HepG2 (cell line): Measurements from ENCODE around the gene LDAF1. TPM values are rescaled to one million over a fixed set of nuclear protein-coding genes. Genes with fewer than 3 reads are reported as not detected.
A peak's percentile ranks its signal among the peaks of the same experiment; 100 is the strongest.
"Not testable (repeated sequence)": the region's sequence is repeated elsewhere in the genome, so short reads cannot be mapped to it uniquely, and the experiment has no call there.

ENCODE experiments used
- ATAC-seq: fragments of 200-7000 bp; cut with Tn5 transposase; 3 replicates; pipeline ENCODE4 v1.9.1; 2020; ENCODE audit warnings: mild to moderate bottlenecking, moderate library complexity
- BruUV-seq: library from RNA; stranded (reverse); fragments of 400-500 nt; replicated peaks from 2 replicates; lab custom pipeline; 2021; lab: Mats Ljungman, UMichigan
- CTCF ChIA-PET: fragments of 300-600 bp; formaldehyde crosslinking; extraction: SDS; loops from one replicate; lab custom pipeline; 2021; ENCODE audit warnings: low total read pairs, inconsistent platforms, low intra/inter-chr PET ratio; lab: Yijun Ruan, JAX
- POLR2A ChIA-PET: fragments of 350-600 bp; sonication (Branson Sonifier 250); formaldehyde crosslinking; loops from one replicate; lab custom pipeline; 2020; ENCODE audit warnings: antibody characterized with exemption, inconsistent platforms; lab: Yijun Ruan, JAX
- DNase-seq: peaks from one replicate; pipeline ENCODE4 v3.0.0-alpha.2; 2015; ENCODE audit warnings: low spot score
- FAIRE-seq: peaks from 3 replicates; lab custom pipeline; 2011; peaks lifted over from hg19 to GRCh38; lab: Jason Lieb, UNC
- H2AFZ ChIP-seq: one replicate; pipeline ENCODE4 v1.6.1; 2011; ENCODE audit warnings: low read length, inconsistent platforms
- H3K27ac ChIP-seq: fragments of 300-600 bp; 3 replicates; pipeline ENCODE4 v1.8.0; 2011; ENCODE audit warnings: mixed run types, mild to moderate bottlenecking, mixed read lengths, low read length, inconsistent platforms; ENCODE audit not compliant: insufficient read depth; ENCODE audit errors: extremely low read length
- H3K27me3 ChIP-seq, 2 experiments: fragments of 200-600 bp in 1 of 2; 2 replicates in 1 of 2; 3 replicates in 1 of 2; pipeline versions ENCODE4 v1.6.0 to v1.8.0; 2011; ENCODE audit warnings: low read length in 2 of 2, mild to moderate bottlenecking in 2 of 2, moderate library complexity in 2 of 2, inconsistent platforms in 1 of 2; ENCODE audit not compliant: insufficient read depth in 2 of 2, control insufficient read depth in 1 of 2
- H3K36me3 ChIP-seq, 2 experiments: fragments of 200-600 bp in 1 of 2; replicated peaks in 1 of 2; 2 replicates in 1 of 2; 3 replicates in 1 of 2; pipeline versions ENCODE4 v1.5.1 to v1.8.0; 2011; ENCODE audit warnings: low read length in 2 of 2, inconsistent platforms in 1 of 2; ENCODE audit not compliant: insufficient read depth in 2 of 2, control insufficient read depth in 1 of 2
- H3K4me1 ChIP-seq: 2 replicates; pipeline ENCODE4 v1.5.1; 2012; ENCODE audit warnings: low read length, inconsistent platforms; ENCODE audit not compliant: insufficient read depth
- H3K4me2 ChIP-seq: 2 replicates; pipeline ENCODE4 v1.6.0; 2011; ENCODE audit warnings: low read depth, low read length, inconsistent platforms
- H3K4me3 ChIP-seq, 3 experiments: fragments of 200-600 bp in 1 of 3; sonication (generic), shearing (Covaris generic) in 1 of 3; replicated peaks in 1 of 3; 2 replicates each; pipeline ENCODE4 v1.5.1; 2011 to 2016; ENCODE audit warnings: low read length in 3 of 3, inconsistent platforms in 2 of 3, low read depth in 2 of 3, mild to moderate bottlenecking in 2 of 3, control low read depth in 1 of 3, mixed read lengths in 1 of 3; ENCODE audit not compliant: insufficient read depth in 1 of 3
- H3K79me2 ChIP-seq: one replicate; pipeline ENCODE4 v1.6.1; 2011; ENCODE audit warnings: low read length, inconsistent platforms; ENCODE audit not compliant: insufficient read depth
- H3K9ac ChIP-seq: 2 replicates; pipeline ENCODE4 v1.6.0; 2011; ENCODE audit warnings: mild to moderate bottlenecking, low read depth, low read length, inconsistent platforms; ENCODE audit not compliant: insufficient read depth
- H3K9me3 ChIP-seq: 2 replicates; pipeline ENCODE4 v1.5.1; 2012; ENCODE audit warnings: mild to moderate bottlenecking, low read length
- H4K20me1 ChIP-seq: 2 replicates; pipeline ENCODE4 v1.6.0; 2011; ENCODE audit warnings: inconsistent platforms, mild to moderate bottlenecking, low read length, moderate library complexity; ENCODE audit not compliant: insufficient read depth
- HOXA3 ChIP-seq: sonication (generic); formaldehyde crosslinking; IDR thresholded peaks from 2 replicates; pipeline ENCODE4 v1.5.0; 2020; ENCODE audit warnings: missing genetic modification reagents
- LCORL ChIP-seq, 2 experiments: fragments of 450-650 bp in 1 of 2; sonication (generic) in 1 of 2; formaldehyde crosslinking in 1 of 2; IDR thresholded peaks; 2 replicates each; pipeline versions ENCODE4 v1.5.0 to v1.6.1; 2017 to 2020; ENCODE audit warnings: antibody characterized with exemption in 1 of 2, missing genetic modification reagents in 1 of 2
- MAFG ChIP-seq: sonication (generic); formaldehyde crosslinking; IDR thresholded peaks from 2 replicates; pipeline ENCODE4 v1.5.1; 2020; ENCODE audit warnings: mild to moderate bottlenecking, missing genetic modification reagents
- RARA ChIP-seq: IDR thresholded peaks from 2 replicates; pipeline ENCODE4 v1.6.1; 2016; ENCODE audit warnings: missing genetic modification reagents, missing compliant biosample characterization
- SALL1 ChIP-seq: sonication (generic); formaldehyde crosslinking; IDR thresholded peaks from 2 replicates; pipeline ENCODE4 v1.8.0; 2022; ENCODE audit warnings: mild to moderate bottlenecking, missing genetic modification reagents
- SKI ChIP-seq: fragments of 450-650 bp; IDR thresholded peaks from one replicate; pipeline ENCODE4 v1.6.1; 2018; ENCODE audit warnings: mild to moderate bottlenecking; ENCODE audit not compliant: partially characterized antibody
- TEAD3 ChIP-seq: optimal IDR thresholded peaks from 2 replicates; pipeline ENCODE3; 2016; ENCODE audit warnings: borderline replicate concordance
- ZBTB7A ChIP-seq: sonication (generic); formaldehyde crosslinking; IDR thresholded peaks from 2 replicates; pipeline ENCODE4 v1.8.0; 2022; ENCODE audit warnings: mild to moderate bottlenecking, missing genetic modification reagents
- ZNF274 ChIP-seq: sonication (generic); formaldehyde crosslinking; IDR thresholded peaks from 2 replicates; pipeline ENCODE4 v1.5.1; 2020; ENCODE audit warnings: mild to moderate bottlenecking, missing genetic modification reagents
- ZNF282 ChIP-seq: fragments of 450-650 bp; IDR thresholded peaks from 2 replicates; pipeline ENCODE4 v1.6.1; 2018; ENCODE audit not compliant: partially characterized antibody
- ZNF354B ChIP-seq: sonication (generic); formaldehyde crosslinking; IDR thresholded peaks from 2 replicates; pipeline ENCODE4 v1.8.0; 2022; ENCODE audit warnings: mild to moderate bottlenecking, missing genetic modification reagents
- WGBS: methylation state at CpG from one replicate; pipeline ENCODE4 v1.1.6; 2017; ENCODE audit warnings: low lambda C conversion rate; 5-methylcytosine and 5-hydroxymethylcytosine counted together
- in situ Hi-C: cut with HindIII; loops from 2 replicates; pipeline ENCODE4 v1.10.0; 2017; ENCODE audit warnings: low pct_unique_long_range_greater_than_20kb; ENCODE audit not compliant: extremely low pct_ligation_motif_present
- intact Hi-C: fragments of 100-400 bp; cut with micrococcal nuclease; formaldehyde crosslinking; loops from one replicate; pipeline ENCODE4 v1.10.0; 2022; ENCODE audit not compliant: unreplicated experiment
- polyA plus RNA-seq, 8 experiments: library from polyadenylated mRNA; depleted of rRNA in 3 of 8; stranded (reverse) in 7 of 8; unstranded in 1 of 8; fragments of >200 nt; fragmentation: Illumina TruSeq in 4 of 8; extraction: Trizol in 4 of 8; gene quantifications; 2 replicates each; pipeline versions ENCODE4 v1.2.1 to v1.2.3, GENCODE V29; 2011 to 2016; ENCODE audit warnings: low read depth in 4 of 8, missing spikeins in 1 of 8, mixed read lengths in 1 of 8; ENCODE audit not compliant: insufficient read depth in 1 of 8
- total RNA-seq, 5 experiments: library from RNA; depleted of rRNA; stranded (reverse); fragments of >200 nt; fragmentation: Illumina TruSeq; extraction: Trizol; gene quantifications; 2 replicates each; pipeline ENCODE4 v1.2.3, GENCODE V29; 2016; ENCODE audit warnings: low read depth in 1 of 5
- TF ChIP-seq, protein P1 (sequence below): sonication (generic); formaldehyde crosslinking; IDR thresholded peaks from 2 replicates; pipeline ENCODE4 v1.5.1; 2020; ENCODE audit warnings: mild to moderate bottlenecking, missing genetic modification reagents, moderate library complexity
- TF ChIP-seq, protein P2 (sequence below): sonication (generic); formaldehyde crosslinking; IDR thresholded peaks from 2 replicates; pipeline ENCODE4 v1.4.0; 2020; ENCODE audit warnings: missing genetic modification reagents

LDAF1 gene
- total and polyA plus RNA-seq, 2 of the 13 experiments (the other 11 are each of a cell fraction or from before 2014, with no cell fraction given): 6.3 to 7.5 TPM

DNA sequence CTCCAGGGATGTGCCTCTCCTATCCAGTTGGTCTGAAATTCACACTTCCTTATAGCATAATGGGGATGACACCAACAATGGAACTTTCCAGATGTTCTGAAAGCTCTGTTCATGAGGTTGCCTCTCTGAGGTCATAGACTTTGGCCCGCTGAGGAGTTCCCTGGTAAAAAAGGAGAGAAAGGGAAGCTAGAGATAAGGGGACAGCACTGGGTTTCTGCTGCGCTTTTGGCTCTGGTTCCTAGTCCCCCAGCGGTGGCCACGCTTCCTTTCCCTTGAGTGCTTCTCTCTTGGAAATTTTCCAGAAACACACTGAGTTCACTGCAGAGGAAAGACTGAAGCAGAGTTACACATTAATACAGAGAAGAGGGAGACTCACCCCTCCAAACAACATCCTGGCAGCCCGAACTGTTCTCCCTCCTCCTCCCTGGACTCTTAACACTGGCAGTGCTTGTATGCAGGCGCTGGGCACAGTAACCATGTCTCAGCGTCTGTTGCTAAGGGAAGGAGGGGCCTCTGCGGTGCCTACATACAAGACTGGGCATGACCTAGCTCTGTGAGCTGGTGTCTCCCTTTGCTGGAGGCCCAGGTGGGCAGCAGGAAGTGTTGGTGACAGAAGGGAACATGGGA is 8.0 kb upstream of the LDAF1 start, which contains the start of gene DNAH3 (continued):
- TF ChIP-seq ZNF282: no peak
- no peak for TF ChIP-seq HOXA3 (CRISPR knock-in tag)
- no peak for TF ChIP-seq SKI
- TF ChIP-seq LCORL (IDR thresholded peaks at IDR 0.05): no peak
- no peak for TF ChIP-seq LCORL (CRISPR knock-in tag; IDR thresholded peaks at IDR 0.05)

DNA sequence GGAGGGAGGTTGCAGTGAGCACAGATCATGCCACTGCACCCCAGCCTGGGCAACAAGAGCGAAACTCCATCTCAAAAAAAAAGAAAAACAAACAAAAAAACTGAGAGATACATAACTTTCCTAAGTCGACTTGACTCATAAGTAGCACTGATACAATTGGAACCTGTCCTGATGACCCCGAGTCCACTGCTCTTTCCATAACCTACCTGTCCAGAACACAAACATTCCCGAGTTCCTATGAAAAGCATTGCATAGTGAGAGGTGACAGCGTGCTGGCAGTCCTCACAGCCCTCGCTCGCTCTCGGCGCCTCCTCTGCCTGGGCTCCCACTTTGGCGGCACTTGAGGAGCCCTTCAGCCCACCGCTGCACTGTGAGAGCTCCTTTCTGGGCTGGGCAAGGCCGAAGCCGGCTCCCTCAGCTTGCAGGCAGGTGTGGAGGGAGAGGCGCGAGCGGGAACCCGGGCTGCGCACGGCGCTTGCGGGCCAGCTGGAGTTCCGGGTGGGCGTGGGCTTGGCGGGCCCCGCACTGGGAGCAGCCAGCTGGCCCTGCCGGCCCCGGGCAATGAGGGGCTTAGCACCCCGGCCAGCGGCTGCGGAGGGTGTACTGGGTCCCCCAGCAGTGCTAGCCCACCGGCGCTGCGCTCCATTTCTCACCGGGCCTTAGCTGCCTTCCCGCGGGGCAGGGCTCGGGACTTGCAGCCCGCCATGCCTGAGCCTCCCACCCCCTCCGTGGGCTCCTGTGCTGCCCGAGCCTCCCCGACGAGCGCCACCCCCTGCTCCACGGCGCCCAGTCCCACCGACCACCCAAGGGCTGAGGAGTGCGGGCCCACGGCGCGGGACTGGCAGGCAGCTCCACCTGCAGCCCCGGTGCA is 6.1 kb upstream of the LDAF1 start:
- H2AFZ ChIP-seq, H3K4me2 ChIP-seq, BruUV-seq, H3K9ac ChIP-seq, CTCF ChIA-PET, H3K9me3 ChIP-seq, H3K79me2 ChIP-seq, FAIRE-seq, H4K20me1 ChIP-seq, H3K36me3 ChIP-seq, H3K27ac ChIP-seq, H3K4me3 ChIP-seq: not testable (repeated sequence)
- in situ Hi-C loops (loop anchor here (25.0 kb wide), 1 partner anchor 1185 kb away; no protein-coding TSS in a partner anchor), intact Hi-C loops (loop anchor here (10.0 kb wide), 1 partner anchor 402 kb away; no protein-coding TSS in a partner anchor)
- POLR2A ChIA-PET: interaction anchor here (1.5 kb wide), 1 partner anchor 148 kb away, joined by 3 read pairs; no protein-coding TSS in a partner anchor
- H3K27me3 ChIP-seq: peaks cover 2 to 16% of the 10 kb centered on the region in 2 experiments; a peak in 1 of 5 replicates
- DNase-seq: peak; percentile 46
- TF ChIP-seq, protein P1, sequence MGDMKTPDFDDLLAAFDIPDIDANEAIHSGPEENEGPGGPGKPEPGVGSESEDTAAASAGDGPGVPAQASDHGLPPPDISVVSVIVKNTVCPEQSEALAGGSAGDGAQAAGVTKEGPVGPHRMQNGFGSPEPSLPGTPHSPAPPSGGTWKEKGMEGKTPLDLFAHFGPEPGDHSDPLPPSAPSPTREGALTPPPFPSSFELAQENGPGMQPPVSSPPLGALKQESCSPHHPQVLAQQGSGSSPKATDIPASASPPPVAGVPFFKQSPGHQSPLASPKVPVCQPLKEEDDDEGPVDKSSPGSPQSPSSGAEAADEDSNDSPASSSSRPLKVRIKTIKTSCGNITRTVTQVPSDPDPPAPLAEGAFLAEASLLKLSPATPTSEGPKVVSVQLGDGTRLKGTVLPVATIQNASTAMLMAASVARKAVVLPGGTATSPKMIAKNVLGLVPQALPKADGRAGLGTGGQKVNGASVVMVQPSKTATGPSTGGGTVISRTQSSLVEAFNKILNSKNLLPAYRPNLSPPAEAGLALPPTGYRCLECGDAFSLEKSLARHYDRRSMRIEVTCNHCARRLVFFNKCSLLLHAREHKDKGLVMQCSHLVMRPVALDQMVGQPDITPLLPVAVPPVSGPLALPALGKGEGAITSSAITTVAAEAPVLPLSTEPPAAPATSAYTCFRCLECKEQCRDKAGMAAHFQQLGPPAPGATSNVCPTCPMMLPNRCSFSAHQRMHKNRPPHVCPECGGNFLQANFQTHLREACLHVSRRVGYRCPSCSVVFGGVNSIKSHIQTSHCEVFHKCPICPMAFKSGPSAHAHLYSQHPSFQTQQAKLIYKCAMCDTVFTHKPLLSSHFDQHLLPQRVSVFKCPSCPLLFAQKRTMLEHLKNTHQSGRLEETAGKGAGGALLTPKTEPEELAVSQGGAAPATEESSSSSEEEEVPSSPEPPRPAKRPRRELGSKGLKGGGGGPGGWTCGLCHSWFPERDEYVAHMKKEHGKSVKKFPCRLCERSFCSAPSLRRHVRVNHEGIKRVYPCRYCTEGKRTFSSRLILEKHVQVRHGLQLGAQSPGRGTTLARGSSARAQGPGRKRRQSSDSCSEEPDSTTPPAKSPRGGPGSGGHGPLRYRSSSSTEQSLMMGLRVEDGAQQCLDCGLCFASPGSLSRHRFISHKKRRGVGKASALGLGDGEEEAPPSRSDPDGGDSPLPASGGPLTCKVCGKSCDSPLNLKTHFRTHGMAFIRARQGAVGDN (CRISPR knock-in tag): peak; percentile 43
- TF ChIP-seq, protein P2, sequence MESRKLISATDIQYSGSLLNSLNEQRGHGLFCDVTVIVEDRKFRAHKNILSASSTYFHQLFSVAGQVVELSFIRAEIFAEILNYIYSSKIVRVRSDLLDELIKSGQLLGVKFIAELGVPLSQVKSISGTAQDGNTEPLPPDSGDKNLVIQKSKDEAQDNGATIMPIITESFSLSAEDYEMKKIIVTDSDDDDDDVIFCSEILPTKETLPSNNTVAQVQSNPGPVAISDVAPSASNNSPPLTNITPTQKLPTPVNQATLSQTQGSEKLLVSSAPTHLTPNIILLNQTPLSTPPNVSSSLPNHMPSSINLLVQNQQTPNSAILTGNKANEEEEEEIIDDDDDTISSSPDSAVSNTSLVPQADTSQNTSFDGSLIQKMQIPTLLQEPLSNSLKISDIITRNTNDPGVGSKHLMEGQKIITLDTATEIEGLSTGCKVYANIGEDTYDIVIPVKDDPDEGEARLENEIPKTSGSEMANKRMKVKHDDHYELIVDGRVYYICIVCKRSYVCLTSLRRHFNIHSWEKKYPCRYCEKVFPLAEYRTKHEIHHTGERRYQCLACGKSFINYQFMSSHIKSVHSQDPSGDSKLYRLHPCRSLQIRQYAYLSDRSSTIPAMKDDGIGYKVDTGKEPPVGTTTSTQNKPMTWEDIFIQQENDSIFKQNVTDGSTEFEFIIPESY (CRISPR knock-in tag): peak; percentile 8; the same call in 1 of the 2 replicates
- TF ChIP-seq ZNF274 (CRISPR knock-in tag) (0 out of 2 replicates have a peak, but pooled peaks have one; percentile 50), ZBTB7A (0 out of 2 replicates have a peak, but pooled peaks have one; percentile 8), TEAD3 (CRISPR knock-in tag) (peak; percentile 24), MAFG (CRISPR knock-in tag) (peak; percentile 38; the same call in 1 of the 2 replicates), RARA (CRISPR knock-in tag) (peak; percentile 32; the same call in 1 of the 2 replicates), ZNF354B (CRISPR knock-in tag) (0 out of 2 replicates have a peak, but pooled peaks have one; percentile 20), SALL1 (CRISPR knock-in tag) (peak; percentile 51; the same call in 1 of the 2 replicates)
- peak; percentile 52 for ATAC-seq
- WGBS: 73% methylated on average over 42 of the region's 51 CpGs
- H3K4me1 ChIP-seq: peaks cover 23% of the 10 kb centered on the region
